Transverse colon (tissue), 4 donors: ENCODE data around the gene AHSP.

Experiments used
- EP300 ChIP-seq: sonication (generic); formaldehyde crosslinking; IDR thresholded peaks from one replicate; pipeline ENCODE4 v1.6.1; 2017; ENCODE audit warnings: antibody characterized with exemption, low read depth
- POLR2A ChIP-seq: fragments of 450-650 bp; IDR thresholded peaks from one replicate; pipeline ENCODE4 v1.6.1; 2016; ENCODE audit warnings: antibody characterized with exemption, mild to moderate bottlenecking, moderate library complexity
- POLR2AphosphoS5 ChIP-seq, 3 donors: sonication (generic); formaldehyde crosslinking; IDR thresholded peaks; one replicate each; pipeline ENCODE4 v1.6.1; 2016; ENCODE audit warnings: antibody characterized with exemption in 3 of 3
- TF ChIP-seq, protein P1 (sequence below), 5 experiments: fragments of 200-600 bp in 3 of 5; fragments of 450-650 bp in 2 of 5; sonication (generic) in 3 of 5; IDR thresholded peaks; 1 replicate in 2 of 5; 2 replicates in 3 of 5; pipeline ENCODE4 v1.5.1; 2016 to 2017; ENCODE audit warnings: antibody characterized with exemption in 5 of 5, inconsistent platforms in 3 of 5, mild to moderate bottlenecking in 2 of 5, moderate library complexity in 1 of 5

DNA sequence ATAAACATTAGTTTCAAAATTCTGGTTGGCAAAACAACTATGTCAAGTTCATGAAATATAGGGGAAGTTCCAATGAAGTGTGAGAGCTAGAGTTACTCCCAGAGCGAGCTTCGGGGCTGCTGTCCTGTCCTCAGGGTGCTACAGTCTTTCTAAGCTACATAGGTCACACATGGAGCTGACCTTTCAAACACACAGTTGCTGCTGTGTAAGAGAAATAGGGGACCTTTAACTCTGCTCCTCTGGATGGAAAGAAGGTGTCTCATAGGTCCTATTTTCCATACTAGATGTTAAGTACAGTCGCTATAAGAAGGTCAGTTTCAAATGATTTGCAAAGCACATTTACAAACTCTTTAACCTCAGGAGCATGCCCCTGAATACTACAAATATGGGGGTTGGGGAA lies 6.3 kb upstream of the AHSP start:
- TF ChIP-seq, protein P1, sequence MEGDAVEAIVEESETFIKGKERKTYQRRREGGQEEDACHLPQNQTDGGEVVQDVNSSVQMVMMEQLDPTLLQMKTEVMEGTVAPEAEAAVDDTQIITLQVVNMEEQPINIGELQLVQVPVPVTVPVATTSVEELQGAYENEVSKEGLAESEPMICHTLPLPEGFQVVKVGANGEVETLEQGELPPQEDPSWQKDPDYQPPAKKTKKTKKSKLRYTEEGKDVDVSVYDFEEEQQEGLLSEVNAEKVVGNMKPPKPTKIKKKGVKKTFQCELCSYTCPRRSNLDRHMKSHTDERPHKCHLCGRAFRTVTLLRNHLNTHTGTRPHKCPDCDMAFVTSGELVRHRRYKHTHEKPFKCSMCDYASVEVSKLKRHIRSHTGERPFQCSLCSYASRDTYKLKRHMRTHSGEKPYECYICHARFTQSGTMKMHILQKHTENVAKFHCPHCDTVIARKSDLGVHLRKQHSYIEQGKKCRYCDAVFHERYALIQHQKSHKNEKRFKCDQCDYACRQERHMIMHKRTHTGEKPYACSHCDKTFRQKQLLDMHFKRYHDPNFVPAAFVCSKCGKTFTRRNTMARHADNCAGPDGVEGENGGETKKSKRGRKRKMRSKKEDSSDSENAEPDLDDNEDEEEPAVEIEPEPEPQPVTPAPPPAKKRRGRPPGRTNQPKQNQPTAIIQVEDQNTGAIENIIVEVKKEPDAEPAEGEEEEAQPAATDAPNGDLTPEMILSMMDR (IDR thresholded peaks at IDR 0.05): no peak
- TF ChIP-seq POLR2A (no peak), POLR2AphosphoS5 (IDR thresholded peaks at IDR 0.05) (no peak), EP300 (no peak)
